NCI-H2227 (cell line): ENCODE measurements around the gene CBLIF.
"Not testable (repeated sequence)": the region's sequence is repeated elsewhere in the genome, so short reads cannot be mapped to it uniquely, and the experiment has no call there.

Source experiments
- DNase-seq: peaks from one replicate; lab custom pipeline; 2025; ENCODE audit not compliant: unreplicated experiment; lab: John Stamatoyannopoulos, UW

The CBLIF gene

DNA sequence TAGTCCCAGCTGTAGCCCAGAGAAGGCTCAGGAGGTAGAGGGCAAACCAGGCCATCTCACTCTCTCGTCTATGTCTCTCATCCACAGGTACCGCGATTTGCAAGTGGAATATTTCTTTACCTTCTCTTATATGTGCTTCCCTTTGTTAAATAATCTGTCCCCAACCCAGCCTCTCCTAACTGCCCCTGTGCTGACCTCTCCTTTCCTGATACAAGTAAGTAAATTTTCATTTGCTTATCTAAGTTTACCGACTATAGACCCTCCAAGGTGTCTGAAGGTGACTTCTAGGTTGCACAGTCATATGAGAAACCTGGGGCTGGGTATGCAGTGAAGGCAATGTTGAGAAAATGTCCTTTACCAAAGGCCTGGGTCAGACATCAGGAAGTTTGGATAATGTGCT is at the start of gene CBLIF:
Gene CBLIF, minus strand, starts transcription at position 101 of the 400 bp plus-strand sequence. Its CDS starts 46 bp downstream, at position 55.
- no peak for DNase-seq

GRCh38 chr11:59894616-59895015 is 49.3 kb upstream of the CBLIF start:
- DNase-seq = no peak

DNA sequence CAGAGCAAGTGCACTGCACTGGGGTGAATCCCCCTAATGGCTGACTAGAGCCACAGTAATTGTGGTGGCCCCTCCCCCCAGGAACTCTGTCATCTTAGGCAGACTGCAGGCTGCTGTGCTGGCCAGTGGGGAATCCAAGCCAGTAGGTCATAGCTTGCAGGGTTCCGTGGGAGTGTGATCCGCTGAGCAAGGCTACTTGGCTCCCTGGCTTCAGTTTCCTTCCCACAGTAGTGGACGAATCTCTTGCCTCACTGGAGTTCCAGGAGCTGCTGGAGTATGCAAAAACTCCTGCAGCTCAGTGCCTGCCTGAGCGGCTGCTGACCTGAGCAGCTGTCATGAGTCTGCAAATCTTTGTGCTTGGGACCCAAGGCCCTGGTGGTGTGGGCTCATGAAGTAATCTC is 46.5 kb upstream of the CBLIF start:
- DNase-seq = no peak

- DNase-seq = not testable (repeated sequence)
Measured at GRCh38 chr11:59887156-59887555, 41.9 kb upstream of the CBLIF start.

GRCh38 chr11:59883597-59883996 is 38.3 kb upstream of the CBLIF start:
- DNase-seq = no peak

GRCh38 chr11:59879567-59879966 is 34.3 kb upstream of the CBLIF start:
- no peak for DNase-seq

DNA sequence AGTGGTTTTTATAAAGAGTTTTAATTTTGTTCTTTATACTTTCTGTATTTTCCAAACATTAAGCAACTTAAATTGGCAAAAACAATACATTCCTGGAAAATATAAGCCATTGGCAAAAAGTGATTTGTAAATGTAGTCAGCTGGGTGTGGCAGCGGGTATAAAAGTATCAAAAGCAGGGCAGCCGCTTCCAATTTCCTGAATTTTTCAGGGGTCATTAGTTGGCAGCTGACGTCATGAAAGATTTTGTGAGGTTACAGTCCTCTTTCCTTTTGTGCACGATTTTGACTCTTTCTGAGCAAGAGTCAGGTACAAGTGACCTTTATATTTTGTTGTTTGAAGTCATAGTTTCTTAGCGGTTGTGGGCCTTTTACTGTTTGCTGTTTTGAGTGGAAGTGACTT is 33.3 kb upstream of the CBLIF start, which contains the start of gene OOSP3:
Gene OOSP3, plus strand, starts transcription at position 208 of the 400 bp plus-strand sequence. Its CDS starts 27 bp downstream, at position 235.
- no peak for DNase-seq

DNA sequence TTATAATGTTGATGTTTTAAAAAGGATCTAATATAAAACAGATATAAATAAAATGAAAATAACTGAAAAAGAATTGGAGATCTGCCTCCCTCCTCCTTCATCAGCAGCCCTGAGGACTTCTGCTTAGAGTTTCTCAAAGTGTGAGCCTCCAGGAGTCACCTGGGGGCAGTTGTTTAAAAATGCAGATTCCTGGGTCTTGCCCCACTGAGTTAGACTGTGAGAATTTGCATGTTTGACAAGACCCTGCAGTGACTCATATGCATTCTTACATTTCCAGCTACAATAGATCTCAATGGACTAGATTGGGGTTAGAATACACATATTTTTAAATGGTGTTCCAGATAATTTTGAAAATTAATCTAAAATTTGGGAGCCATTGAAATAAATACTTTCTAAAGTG is 32.5 kb upstream of the CBLIF start:
- DNase-seq = no peak

- DNase-seq = no peak
Measured at GRCh38 chr11:59877325-59877724, 32.0 kb upstream of the CBLIF start.

- no peak for DNase-seq
Measured at GRCh38 chr11:59875856-59876519, 30.7 kb upstream of the CBLIF start.

DNA sequence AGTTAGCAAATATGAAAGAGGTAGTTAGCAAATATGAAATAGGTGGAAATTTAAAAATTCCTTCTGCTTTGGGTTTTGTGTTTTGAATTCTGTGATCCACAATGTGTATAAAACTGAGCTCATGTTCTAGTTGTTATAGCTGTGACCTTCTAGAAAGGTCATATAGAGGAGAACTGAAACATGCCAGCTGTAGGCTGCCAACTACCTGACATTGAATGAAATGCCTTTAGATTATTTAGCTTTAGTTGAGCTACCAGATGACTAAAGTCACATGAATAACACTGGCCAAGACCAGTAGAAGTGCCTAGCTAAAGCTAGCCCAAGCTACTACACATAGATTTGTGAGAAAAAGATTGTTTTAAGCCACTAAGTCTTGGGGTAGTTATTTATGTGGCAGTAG is 26.8 kb upstream of the CBLIF start:
- no peak for DNase-seq

DNA sequence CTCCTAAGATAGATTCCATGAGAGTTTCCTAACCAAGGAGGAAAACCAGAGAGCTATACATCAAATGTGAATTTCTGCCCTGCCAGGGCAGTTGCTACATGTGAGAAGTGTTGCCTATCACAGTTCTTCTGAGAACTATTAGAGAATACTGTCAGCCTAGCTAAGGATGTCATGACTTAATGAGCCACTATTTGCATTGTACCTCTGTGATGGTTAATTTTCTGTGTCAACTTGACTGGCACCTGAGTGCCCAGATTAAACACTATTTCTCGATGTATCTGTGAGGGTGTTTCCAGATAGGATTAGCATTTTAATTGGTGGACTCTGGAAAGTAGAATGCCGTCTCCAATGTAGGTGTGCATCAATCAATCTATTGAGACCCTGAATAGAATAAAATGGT is 22.6 kb upstream of the CBLIF start:
- no peak for DNase-seq

- DNase-seq = no peak
Measured at GRCh38 chr11:59866836-59867235, 21.5 kb upstream of the CBLIF start.

DNA sequence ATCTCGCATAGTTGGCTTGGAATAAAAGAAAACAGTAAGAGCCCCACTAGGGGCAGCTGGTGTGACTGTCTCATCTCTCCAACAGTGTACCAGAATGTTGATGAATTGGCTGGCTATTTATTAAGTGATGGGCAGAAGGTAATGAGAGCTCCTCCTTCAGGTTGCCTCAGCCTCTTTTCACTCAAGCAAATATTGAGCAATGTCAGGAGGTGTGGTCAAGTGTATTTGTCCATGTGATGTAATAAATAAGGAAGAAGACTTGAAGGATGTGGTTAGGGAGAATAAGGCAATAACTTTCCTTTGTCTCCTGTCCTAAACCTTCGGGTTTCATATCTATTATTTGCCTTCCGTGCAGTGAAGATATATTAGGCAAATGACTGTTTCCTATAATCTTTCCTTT is 21.1 kb upstream of the CBLIF start, which contains the start of gene TCN1:
Gene TCN1, minus strand, starts transcription at position 91 of the 400 bp plus-strand sequence. Its CDS starts 17 bp downstream, at position 74.
- DNase-seq = no peak

DNA sequence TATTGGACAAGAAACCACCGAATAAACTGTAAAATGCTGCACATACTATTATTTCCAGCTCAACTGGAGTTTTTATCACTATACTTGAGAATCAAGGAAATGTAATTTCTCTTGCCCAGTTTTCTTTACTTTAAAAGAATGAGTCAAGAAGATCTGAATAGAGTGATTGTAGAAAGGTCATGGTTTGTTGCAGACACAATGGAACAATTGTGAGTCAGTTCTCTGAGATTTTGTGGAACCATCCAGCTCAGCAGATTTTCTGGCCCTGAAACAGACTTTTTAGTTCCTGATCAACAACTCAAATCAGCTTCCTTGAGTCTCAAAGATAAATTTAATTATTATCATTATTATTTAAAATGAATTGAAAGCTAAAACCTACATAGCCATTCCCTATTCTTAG is 19.7 kb upstream of the CBLIF start:
- DNase-seq = no peak

DNA sequence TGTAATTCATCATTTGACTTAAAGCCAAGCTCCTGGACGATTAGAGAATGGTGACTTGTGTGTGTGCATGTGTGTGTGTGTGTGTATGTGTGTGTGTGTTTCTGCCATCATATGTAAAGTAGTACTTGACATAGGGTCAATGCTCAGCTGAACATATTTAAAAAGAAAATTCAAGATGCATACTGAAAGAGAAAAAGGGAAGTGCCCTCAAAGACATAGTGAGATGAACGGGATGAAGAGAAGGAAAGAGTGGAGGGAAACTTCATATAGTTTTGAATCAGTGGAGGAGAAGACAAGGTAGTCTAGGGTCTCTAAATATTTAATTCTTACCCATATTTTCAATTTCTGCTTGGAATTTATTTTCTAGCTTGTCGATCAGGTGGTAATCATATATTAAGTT is 17.0 kb upstream of the CBLIF start:
- DNase-seq = no peak

DNA sequence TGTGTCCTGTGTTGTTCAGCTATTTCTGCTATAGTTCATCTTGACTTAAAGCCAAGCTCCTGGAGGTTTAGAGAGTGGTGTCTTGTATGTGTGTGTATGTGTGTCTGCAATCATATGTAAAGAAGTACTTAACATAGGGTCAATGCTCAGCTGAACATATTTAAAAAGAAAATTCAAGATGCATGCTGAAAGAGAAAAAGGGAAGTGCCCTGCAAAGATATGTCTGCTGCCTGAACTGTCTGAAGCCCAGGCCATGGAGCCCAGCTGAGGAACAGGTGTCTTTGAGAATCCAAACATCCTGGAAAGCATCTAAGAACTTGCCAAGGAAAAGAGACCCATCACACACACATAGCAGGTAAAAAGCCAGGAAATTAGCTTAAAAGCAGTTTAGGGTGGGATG is 14.4 kb upstream of the CBLIF start:
- DNase-seq = no peak

GRCh38 chr11:59857439-59858434 is 12.4 kb upstream of the CBLIF start:
- DNase-seq = no peak

DNA sequence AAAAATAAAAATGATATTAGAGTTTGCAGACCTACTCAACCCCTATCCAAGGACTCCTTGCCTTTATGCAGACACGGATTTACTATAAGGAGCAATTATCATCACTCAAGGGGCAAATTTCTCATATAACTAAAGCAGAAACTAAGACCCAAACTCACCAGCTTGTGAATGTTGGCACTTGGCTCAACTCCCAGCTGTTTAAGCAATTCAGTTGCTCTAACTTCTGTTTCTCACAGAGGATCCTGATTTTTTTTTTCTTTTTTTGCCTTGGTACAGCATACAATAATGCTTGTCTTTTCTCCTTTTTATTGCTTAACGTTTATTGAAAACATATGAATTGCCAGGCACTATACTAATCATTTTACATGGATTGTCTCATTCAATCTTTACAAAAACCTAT is 9.6 kb upstream of the CBLIF start:
- no peak for DNase-seq

- not testable (repeated sequence) for DNase-seq
Measured at GRCh38 chr11:59851416-59851815, 6.1 kb upstream of the CBLIF start.

DNA sequence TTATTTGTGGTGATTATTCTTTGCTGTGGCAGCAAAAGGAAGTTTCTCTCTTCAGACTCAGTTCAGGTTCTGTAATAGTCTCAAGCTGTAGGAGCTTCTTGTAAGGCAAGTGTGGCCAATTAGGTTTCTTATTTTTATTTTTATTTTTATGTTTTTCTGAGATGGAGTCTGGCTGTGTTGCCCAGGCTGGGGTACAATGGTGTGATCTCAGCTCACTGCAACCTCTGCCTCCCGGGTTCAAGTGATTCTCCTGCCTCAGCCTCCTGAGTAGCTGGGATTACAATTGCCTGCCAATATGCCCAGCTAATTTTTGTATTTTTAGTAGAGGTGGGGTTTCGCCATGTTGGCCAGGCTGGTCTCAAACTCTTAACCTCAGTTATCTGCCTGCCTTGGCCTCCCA is 4.3 kb upstream of the CBLIF start:
- not testable (repeated sequence) for DNase-seq

- no peak for DNase-seq
Measured at GRCh38 chr11:59849129-59849528, 3.8 kb upstream of the CBLIF start.
